A549 (cell line): ENCODE measurements around the gene SPAG7. TPM values are rescaled to one million over a fixed set of nuclear protein-coding genes. Genes with fewer than 3 reads are reported as not detected.

Experiments used
- ATAC-seq, 2 experiments: fragments of 200-7000 bp in 1 of 2; fragments of >200 bp in 1 of 2; cut with Nextera tagmentation in 1 of 2; cut with Tn5 transposase in 1 of 2; 3 replicates each; pipeline versions ENCODE4 v1.8.0 to v1.9.1; 2018 to 2020; ENCODE audit warnings: mild to moderate bottlenecking in 1 of 2, moderate library complexity in 1 of 2
- CTCF ChIA-PET: fragments of 300-600 bp; sonication (Branson Sonifier 250); formaldehyde crosslinking; extraction: SDS; loops from one replicate; lab custom pipeline; 2021; ENCODE audit warnings: antibody characterized with exemption, inconsistent platforms; lab: Yijun Ruan, JAX
- POLR2A ChIA-PET: fragments of 350-600 bp; formaldehyde crosslinking; extraction: SDS; loops from one replicate; lab custom pipeline; 2021; ENCODE audit warnings: antibody characterized with exemption, inconsistent platforms; lab: Yijun Ruan, JAX
- DNase-seq, 2 experiments: peaks; one replicate each; pipeline versions ENCODE4 v3.0.0 to v3.0.0-alpha.2; 2011 to 2016; ENCODE audit warnings: low read depth in 1 of 2, low spot score in 1 of 2
- FAIRE-seq: peaks from 2 replicates; lab custom pipeline; 2011; peaks lifted over from hg19 to GRCh38; lab: Jason Lieb, UNC
- H3K27ac ChIP-seq, 2 experiments: fragments of >200 bp; sonication (Bioruptor Twin); formaldehyde crosslinking; 3 replicates each; pipeline ENCODE4 v1.5.1; 2016 to 2017
- H3K4me1 ChIP-seq: fragments of >200 bp; sonication (Bioruptor Twin); formaldehyde crosslinking; 3 replicates; pipeline ENCODE4 v1.6.1; 2016
- H3K4me2 ChIP-seq: fragments of >200 bp; sonication (Bioruptor Twin); formaldehyde crosslinking; 3 replicates; pipeline ENCODE4 v1.6.1; 2016
- H3K4me3 ChIP-seq: fragments of >200 bp; sonication (Bioruptor Twin); formaldehyde crosslinking; 3 replicates; pipeline ENCODE4 v1.5.1; 2016
- H3K9me3 ChIP-seq: fragments of >200 bp; sonication (Bioruptor Twin); formaldehyde crosslinking; 3 replicates; pipeline ENCODE4 v1.6.1; 2016
- CHD2 ChIP-seq: fragments of 150-350 bp; IDR thresholded peaks from 2 replicates; pipeline ENCODE4 v1.6.1; 2014; ENCODE audit warnings: low read length; ENCODE audit not compliant: partially characterized antibody
- CHD4 ChIP-seq: fragments of 200-600 bp; sonication (generic); IDR thresholded peaks from 2 replicates; pipeline ENCODE4 v1.6.1; 2016; ENCODE audit warnings: antibody characterized with exemption, mild to moderate bottlenecking, borderline replicate concordance
- CTCF ChIP-seq: fragments of >200 bp; sonication (Bioruptor Twin); formaldehyde crosslinking; IDR thresholded peaks from 3 replicates; pipeline ENCODE4 v1.5.1; 2016
- EHF ChIP-seq: fragments of 250-450 bp; sonication (Bioruptor Pico); IDR thresholded peaks from 2 replicates; pipeline ENCODE4 v1.5.0; 2020; ENCODE audit warnings: mild to moderate bottlenecking
- ESRRA ChIP-seq: fragments of 150-350 bp; IDR thresholded peaks from 2 replicates; pipeline ENCODE4 v1.6.1; 2014; ENCODE audit warnings: mild to moderate bottlenecking, low read length, borderline replicate concordance
- HDAC2 ChIP-seq: fragments of 200-600 bp; sonication (generic); IDR thresholded peaks from 2 replicates; pipeline ENCODE4 v1.6.1; 2016
- HEYL ChIP-seq: fragments of 250-450 bp; sonication (Bioruptor Pico); IDR thresholded peaks from 2 replicates; pipeline ENCODE4 v1.8.0; 2021; ENCODE audit warnings: mild to moderate bottlenecking, moderate library complexity
- HOXB13 ChIP-seq: fragments of 250-450 bp; sonication (Bioruptor Pico); IDR thresholded peaks from 2 replicates; pipeline ENCODE4 v1.5.0; 2020; ENCODE audit warnings: low read depth, mild to moderate bottlenecking, moderate library complexity
- HOXB5 ChIP-seq: fragments of 250-450 bp; sonication (Bioruptor Pico); IDR thresholded peaks from 2 replicates; pipeline ENCODE4 v1.5.0; 2020; ENCODE audit warnings: mild to moderate bottlenecking, moderate library complexity
- JUN ChIP-seq, 2 experiments: fragments of >200 bp; sonication (Bioruptor Twin); formaldehyde crosslinking; IDR thresholded peaks; 2 replicates in 1 of 2; 3 replicates in 1 of 2; pipeline ENCODE4 v1.6.1; 2016 to 2017
- KDM1A ChIP-seq: fragments of 200-600 bp; sonication (generic); IDR thresholded peaks from 2 replicates; pipeline ENCODE4 v1.6.1; 2016; ENCODE audit warnings: low read depth, mild to moderate bottlenecking
- MAFK ChIP-seq: fragments of 450-650 bp; IDR thresholded peaks from 2 replicates; pipeline ENCODE4 v1.6.1; 2014; ENCODE audit not compliant: partially characterized antibody
- MAZ ChIP-seq: fragments of 150-350 bp; IDR thresholded peaks from 2 replicates; pipeline ENCODE4 v1.6.1; 2014; ENCODE audit warnings: antibody characterized with exemption, low read depth, low read length, borderline replicate concordance
- RAD21 ChIP-seq, 2 experiments: fragments of >200 bp in 1 of 2; sonication (Bioruptor Twin) in 1 of 2; formaldehyde crosslinking in 1 of 2; IDR thresholded peaks in 1 of 2; conservative IDR thresholded peaks in 1 of 2; 2 replicates in 1 of 2; 3 replicates in 1 of 2; pipeline ENCODE4 v1.6.1; 2012 to 2018; ENCODE audit warnings: inconsistent platforms in 1 of 2
- RCOR1 ChIP-seq: fragments of 150-350 bp; IDR thresholded peaks from 2 replicates; pipeline ENCODE4 v1.6.1; 2014; ENCODE audit warnings: antibody characterized with exemption, low read length, low read depth
- RFX5 ChIP-seq: fragments of 450-650 bp; IDR thresholded peaks from 2 replicates; pipeline ENCODE4 v1.7.1; 2014; ENCODE audit warnings: antibody characterized with exemption, mild to moderate bottlenecking, moderate library complexity
- RNF2 ChIP-seq: fragments of 200-600 bp; sonication (generic); IDR thresholded peaks from 2 replicates; pipeline ENCODE4 v1.6.1; 2016; ENCODE audit warnings: low read depth, mild to moderate bottlenecking, antibody characterized with exemption, moderate library complexity, borderline replicate concordance
- ZC3H11A ChIP-seq: fragments of 450-650 bp; IDR thresholded peaks from 2 replicates; pipeline ENCODE4 v1.6.1; 2014; ENCODE audit warnings: antibody characterized with exemption, mild to moderate bottlenecking
- ZNF302 ChIP-seq: fragments of 250-450 bp; sonication (Bioruptor Pico); IDR thresholded peaks from 2 replicates; pipeline ENCODE4 v1.9.0; 2021; ENCODE audit warnings: inconsistent platforms, mild to moderate bottlenecking, moderate library complexity
- ZSCAN20 ChIP-seq: fragments of 250-450 bp; sonication (Bioruptor Pico); IDR thresholded peaks from 2 replicates; pipeline ENCODE4 v1.8.0; 2022; ENCODE audit warnings: mild to moderate bottlenecking, moderate library complexity
- WGBS: methylation state at CpG from one replicate; pipeline ENCODE4 v1.1.6; 2017; ENCODE audit errors: missing lambda C conversion rate; 5-methylcytosine and 5-hydroxymethylcytosine counted together
- polyA plus RNA-seq, 4 experiments: library from polyadenylated mRNA; depleted of rRNA in 3 of 4; stranded (reverse); fragments of >200 nt; fragmentation: RNase III in 1 of 4; extraction: RNeasy Plus Mini Kit Qiagen cat#74134 plus additional on column Dnase treatment in 1 of 4; gene quantifications; 2 replicates in 3 of 4; 3 replicates in 1 of 4; pipeline ENCODE4 v1.2.3, GENCODE V29; 2011 to 2017
- TF ChIP-seq, protein P1 (sequence below): fragments of 200-600 bp; sonication (generic); IDR thresholded peaks from 2 replicates; pipeline ENCODE4 v1.6.1; 2016; ENCODE audit warnings: antibody characterized with exemption, mild to moderate bottlenecking, moderate library complexity
- TF ChIP-seq, protein P2 (sequence below): fragments of >200 bp; sonication (Bioruptor Twin); formaldehyde crosslinking; IDR thresholded peaks from 3 replicates; pipeline ENCODE4 v1.6.1; 2016

The SPAG7 gene
- polyA plus RNA-seq, 2 of the 4 experiments (the other 2 are of a cell fraction), result 94.9 to 102 TPM

GRCh38 chr17:4986951-4987766 lies 19.5 kb upstream of the SPAG7 start, which contains the start of gene CAMTA2 (continued):
- TF ChIP-seq RNF2 (no peak), CHD2 (no peak), KDM1A (no peak), HOXB5 (CRISPR knock-in tag) (no peak), MAZ (peak; percentile 62; the same call in 1 of the 2 replicates), HDAC2 (no peak), EHF (CRISPR knock-in tag) (no peak)
- TF ChIP-seq, all 56 proteins: peak for 15

GRCh38 chr17:4986403-4986802 lies 18.8 kb upstream of the SPAG7 start:
- Histone ChIP-seq H3K27ac (peak overlapping the region; percentile 88 to 91), H3K9me3 (no peaks in the 10 kb centered on the region), H3K4me2 (peak overlapping the region; percentile 89), H3K4me3 (peak overlapping the region; percentile 78), H3K4me1 (peaks cover 21% of the 10 kb centered on the region)
- TF ChIP-seq CHD4 (no peak), HOXB13 (CRISPR knock-in tag) (no peak), RCOR1 (no peak), MAFK (no peak), ESRRA (no peak), HEYL (CRISPR knock-in tag) (no peak), JUN (IDR thresholded peaks at IDR 0.05) (no peak), RAD21 (conservative IDR thresholded peaks at IDR 0.05 in 1 of 2, IDR thresholded peaks at IDR 0.05 in 1 of 2) (no peak), CTCF (no peak), KDM1A (no peak), RFX5 (no peak), ZNF302 (no peak), ZSCAN20 (CRISPR knock-in tag) (no peak), ZC3H11A (no peak)
- TF ChIP-seq, protein P1, sequence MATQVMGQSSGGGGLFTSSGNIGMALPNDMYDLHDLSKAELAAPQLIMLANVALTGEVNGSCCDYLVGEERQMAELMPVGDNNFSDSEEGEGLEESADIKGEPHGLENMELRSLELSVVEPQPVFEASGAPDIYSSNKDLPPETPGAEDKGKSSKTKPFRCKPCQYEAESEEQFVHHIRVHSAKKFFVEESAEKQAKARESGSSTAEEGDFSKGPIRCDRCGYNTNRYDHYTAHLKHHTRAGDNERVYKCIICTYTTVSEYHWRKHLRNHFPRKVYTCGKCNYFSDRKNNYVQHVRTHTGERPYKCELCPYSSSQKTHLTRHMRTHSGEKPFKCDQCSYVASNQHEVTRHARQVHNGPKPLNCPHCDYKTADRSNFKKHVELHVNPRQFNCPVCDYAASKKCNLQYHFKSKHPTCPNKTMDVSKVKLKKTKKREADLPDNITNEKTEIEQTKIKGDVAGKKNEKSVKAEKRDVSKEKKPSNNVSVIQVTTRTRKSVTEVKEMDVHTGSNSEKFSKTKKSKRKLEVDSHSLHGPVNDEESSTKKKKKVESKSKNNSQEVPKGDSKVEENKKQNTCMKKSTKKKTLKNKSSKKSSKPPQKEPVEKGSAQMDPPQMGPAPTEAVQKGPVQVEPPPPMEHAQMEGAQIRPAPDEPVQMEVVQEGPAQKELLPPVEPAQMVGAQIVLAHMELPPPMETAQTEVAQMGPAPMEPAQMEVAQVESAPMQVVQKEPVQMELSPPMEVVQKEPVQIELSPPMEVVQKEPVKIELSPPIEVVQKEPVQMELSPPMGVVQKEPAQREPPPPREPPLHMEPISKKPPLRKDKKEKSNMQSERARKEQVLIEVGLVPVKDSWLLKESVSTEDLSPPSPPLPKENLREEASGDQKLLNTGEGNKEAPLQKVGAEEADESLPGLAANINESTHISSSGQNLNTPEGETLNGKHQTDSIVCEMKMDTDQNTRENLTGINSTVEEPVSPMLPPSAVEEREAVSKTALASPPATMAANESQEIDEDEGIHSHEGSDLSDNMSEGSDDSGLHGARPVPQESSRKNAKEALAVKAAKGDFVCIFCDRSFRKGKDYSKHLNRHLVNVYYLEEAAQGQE, result no peak
- TF ChIP-seq, protein P2, sequence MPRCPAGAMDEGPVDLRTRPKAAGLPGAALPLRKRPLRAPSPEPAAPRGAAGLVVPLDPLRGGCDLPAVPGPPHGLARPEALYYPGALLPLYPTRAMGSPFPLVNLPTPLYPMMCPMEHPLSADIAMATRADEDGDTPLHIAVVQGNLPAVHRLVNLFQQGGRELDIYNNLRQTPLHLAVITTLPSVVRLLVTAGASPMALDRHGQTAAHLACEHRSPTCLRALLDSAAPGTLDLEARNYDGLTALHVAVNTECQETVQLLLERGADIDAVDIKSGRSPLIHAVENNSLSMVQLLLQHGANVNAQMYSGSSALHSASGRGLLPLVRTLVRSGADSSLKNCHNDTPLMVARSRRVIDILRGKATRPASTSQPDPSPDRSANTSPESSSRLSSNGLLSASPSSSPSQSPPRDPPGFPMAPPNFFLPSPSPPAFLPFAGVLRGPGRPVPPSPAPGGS, result no peak
- DNase-seq (no peak), FAIRE-seq (no peak), ATAC-seq (peak; percentile 3 to 12; a peak in 5 of 6 replicates)
- WGBS, result 28% methylated on average over 5 of the region's 5 CpGs
- ChIA-PET CTCF (interaction anchor here (0.7 to 6.5 kb wide), 34 partner anchors 8 to 420 kb away, joined by 3 to 148 read pairs (median 7); partner anchors contain the start of genes ENO3, INCA1, KIF1C and MED11), POLR2A (interaction anchor here (1.2 to 3.0 kb wide), 5 partner anchors 11 to 46 kb away, joined by 3 to 17 read pairs (median 13); partner anchors contain the start of genes INCA1, KIF1C, PFN1 and RNF167)
